Measurements from ENCODE around the gene AKT1.

The AKT1 gene

GRCh38 chr14:104741108-104741802 lies 54.3 kb downstream of the AKT1 start:
- TF ChIP-seq ZFX (IDR thresholded peaks at IDR 0.05; ENCODE audit: borderline replicate concordance) (no peak), CTCF (IDR thresholded peaks at IDR 0.05) (no peak)
- H3K27ac ChIP-seq, result no peak overlapping the region

- TF ChIP-seq ZFX (IDR thresholded peaks at IDR 0.05; ENCODE audit: borderline replicate concordance), result no peak
- H3K27ac ChIP-seq, result no peak overlapping the region
Measured at GRCh38 chr14:104739546-104740516, 55.7 kb downstream of the AKT1 start.

GRCh38 chr14:104739026-104739425 lies 56.5 kb downstream of the AKT1 start:
- no peak overlapping the region for H3K27ac ChIP-seq
- no peak for TF ChIP-seq ZFX (IDR thresholded peaks at IDR 0.05; ENCODE audit: borderline replicate concordance)

- H3K27ac ChIP-seq, result no peak overlapping the region
- TF ChIP-seq ZFX (IDR thresholded peaks at IDR 0.05; ENCODE audit: borderline replicate concordance) (no peak), CTCF (IDR thresholded peaks at IDR 0.05) (no peak)
Measured at GRCh38 chr14:104738375-104739019, 57.1 kb downstream of the AKT1 start.

GRCh38 chr14:104735830-104736642 lies 59.5 kb downstream of the AKT1 start:
- no peak overlapping the region for H3K27ac ChIP-seq
- TF ChIP-seq CTCF (IDR thresholded peaks at IDR 0.05) (no peak), ZFX (IDR thresholded peaks at IDR 0.05; ENCODE audit: borderline replicate concordance) (no peak)

GRCh38 chr14:104734991-104735779 lies 60.4 kb downstream of the AKT1 start:
- H3K27ac ChIP-seq, result no peak overlapping the region
- no peak for TF ChIP-seq ZFX (IDR thresholded peaks at IDR 0.05; ENCODE audit: borderline replicate concordance)
- TF ChIP-seq CTCF (IDR thresholded peaks at IDR 0.05), result no peak

GRCh38 chr14:104734601-104734990 lies 61.0 kb downstream of the AKT1 start:
- no peak for TF ChIP-seq ZFX (IDR thresholded peaks at IDR 0.05; ENCODE audit: borderline replicate concordance)
- TF ChIP-seq CTCF (IDR thresholded peaks at IDR 0.05), result no peak
- peak overlapping the region; percentile 2; the same call in 1 of the 2 replicates for H3K27ac ChIP-seq
